Erythroblast (primary cell): ENCODE results near the gene TEX264.

ENCODE experiments used
- GATA1 ChIP-seq: IDR thresholded peaks from 2 replicates; pipeline ENCODE4 v1.6.1; 2011; ENCODE audit warnings: low read depth, mild to moderate bottlenecking, control low read depth, low read length, moderate library complexity
- POLR2A ChIP-seq: IDR thresholded peaks from 2 replicates; pipeline ENCODE4 v1.6.1; 2011; ENCODE audit warnings: mild to moderate bottlenecking, low read length

DNA sequence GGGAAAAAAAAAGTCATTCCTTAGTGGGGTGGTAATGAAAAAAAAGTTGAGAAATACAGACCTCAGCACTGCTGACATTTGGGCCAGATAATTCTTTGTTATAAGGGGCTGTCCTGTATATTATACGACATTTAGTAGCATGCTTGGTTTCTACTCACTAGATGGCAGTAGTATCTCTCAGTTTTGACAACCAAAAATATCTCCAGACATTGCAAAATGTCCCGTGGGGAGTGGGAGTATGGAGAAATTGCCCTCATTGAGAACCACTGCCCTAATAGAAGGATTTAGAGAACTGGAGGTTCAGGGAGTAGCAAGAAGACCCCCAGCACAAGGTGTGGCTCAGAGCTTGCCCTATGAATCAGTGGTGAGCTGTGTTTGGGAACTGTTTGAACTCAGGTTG is 28.6 kb upstream of the TEX264 start:
- TF ChIP-seq POLR2A (no peak), GATA1 (no peak)
